Smooth muscle cell (in vitro differentiated cells): Measurements from ENCODE around the gene EMILIN2. TPM values are rescaled to one million over a fixed set of nuclear protein-coding genes. Genes with fewer than 3 reads are reported as not detected.

ENCODE experiments used
- DNase-seq: peaks from one replicate; lab custom pipeline; 2025; ENCODE audit not compliant: unreplicated experiment; lab: John Stamatoyannopoulos, UW
- H2AFZ ChIP-seq: fragments of 200-600 bp; sonication (generic); 2 replicates; pipeline ENCODE4 v1.6.0; 2016; ENCODE audit warnings: antibody characterized with exemption, low read depth, mild to moderate bottlenecking
- H3F3A ChIP-seq: fragments of 200-600 bp; sonication (generic); 2 replicates; pipeline ENCODE4 v1.6.0; 2017; ENCODE audit warnings: antibody characterized with exemption, low read depth
- H3K27ac ChIP-seq: fragments of 200-600 bp; sonication (generic); 2 replicates; pipeline ENCODE4 v1.5.1; 2016; ENCODE audit warnings: low read depth, mild to moderate bottlenecking
- H3K27me3 ChIP-seq: fragments of 200-600 bp; sonication (generic); 2 replicates; pipeline ENCODE4 v1.6.1; 2016; ENCODE audit warnings: low read depth, mild to moderate bottlenecking
- H3K36me3 ChIP-seq: fragments of 200-600 bp; sonication (generic); 2 replicates; pipeline ENCODE4 v1.5.1; 2016; ENCODE audit warnings: low read depth
- H3K4me1 ChIP-seq: fragments of 200-600 bp; sonication (generic); 2 replicates; pipeline ENCODE4 v1.5.1; 2016; ENCODE audit warnings: low read depth
- H3K4me2 ChIP-seq: fragments of 200-600 bp; sonication (generic); 2 replicates; pipeline ENCODE4 v1.6.0; 2016; ENCODE audit warnings: mild to moderate bottlenecking
- H3K4me3 ChIP-seq: fragments of 200-600 bp; sonication (generic); 2 replicates; pipeline ENCODE4 v1.5.1; 2016; ENCODE audit warnings: mild to moderate bottlenecking
- H3K79me2 ChIP-seq: fragments of 200-600 bp; sonication (generic); 2 replicates; pipeline ENCODE4 v1.6.0; 2016; ENCODE audit warnings: low read depth, mild to moderate bottlenecking
- H3K9ac ChIP-seq: fragments of 200-600 bp; sonication (generic); 2 replicates; pipeline ENCODE4 v1.6.0; 2016; ENCODE audit warnings: low read depth
- H3K9me3 ChIP-seq: fragments of 200-600 bp; sonication (generic); replicated peaks from 2 replicates; pipeline ENCODE4 v1.5.1; 2016; ENCODE audit warnings: low read depth
- H4K20me1 ChIP-seq: fragments of 200-600 bp; sonication (generic); 2 replicates; pipeline ENCODE4 v1.6.0; 2016; ENCODE audit warnings: low read depth
- WGBS: methylation state at CpG from one replicate; pipeline ENCODE4 v1.1.7; 2016; ENCODE audit warnings: low lambda C conversion rate; 5-methylcytosine and 5-hydroxymethylcytosine counted together
- polyA plus RNA-seq: library from polyadenylated mRNA; unstranded; fragments of >200 nt; fragmentation: Nextera tagmentation; extraction: Ambion mirVana; gene quantifications from 2 replicates; pipeline ENCODE4 v1.2.1, GENCODE V29; 2016
- total RNA-seq: library from RNA; depleted of rRNA; stranded (reverse); fragments of >200 nt; gene quantifications from 2 replicates; pipeline ENCODE4 v1.2.3, GENCODE V29; 2014
- TF ChIP-seq, protein P1 (sequence below): fragments of 200-600 bp; sonication (generic); IDR thresholded peaks from 2 replicates; pipeline ENCODE4 v1.5.1; 2017; ENCODE audit warnings: borderline replicate concordance, mild to moderate bottlenecking, antibody characterized with exemption; ENCODE audit not compliant: insufficient read depth, poor library complexity, severe bottlenecking

Gene EMILIN2
- total and polyA plus RNA-seq, 2 experiments from 2014 or later: 6.5 to 22.9 TPM

DNA sequence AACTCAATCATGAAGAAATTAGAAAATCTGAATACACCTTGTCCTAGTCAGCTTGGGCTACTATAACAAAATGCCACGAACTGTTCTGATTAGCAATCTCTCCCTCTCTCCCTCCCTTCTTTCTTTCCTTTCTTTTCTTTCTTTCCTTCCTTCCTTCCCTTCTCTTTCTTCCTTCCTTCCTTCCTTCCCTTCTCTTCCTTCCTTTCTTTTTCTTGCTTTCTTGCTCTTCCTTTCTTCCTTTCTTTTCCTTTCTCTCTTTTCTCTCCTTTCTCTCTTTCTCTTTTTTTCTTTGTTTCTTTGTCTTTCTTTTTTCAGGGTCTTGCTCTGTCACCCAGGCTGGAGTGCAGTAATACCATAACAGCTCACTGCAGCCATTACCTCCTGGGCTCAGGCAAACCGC is 23.6 kb upstream of the EMILIN2 start:
- H3K4me1 ChIP-seq: no peaks in the 10 kb centered on the region
- no peak overlapping the region for H2AFZ ChIP-seq
- peaks cover 12% of the 10 kb centered on the region for H3F3A ChIP-seq
- H3K27me3 ChIP-seq: no peaks in the 10 kb centered on the region
- H3K27ac ChIP-seq: no peak overlapping the region
- no peak overlapping the region for H3K9ac ChIP-seq
- 86% methylated on average over 2 of the region's 2 CpGs for WGBS
- no peak overlapping the region for H3K4me2 ChIP-seq
- no peaks in the 10 kb centered on the region for H3K79me2 ChIP-seq
- TF ChIP-seq, protein P1, sequence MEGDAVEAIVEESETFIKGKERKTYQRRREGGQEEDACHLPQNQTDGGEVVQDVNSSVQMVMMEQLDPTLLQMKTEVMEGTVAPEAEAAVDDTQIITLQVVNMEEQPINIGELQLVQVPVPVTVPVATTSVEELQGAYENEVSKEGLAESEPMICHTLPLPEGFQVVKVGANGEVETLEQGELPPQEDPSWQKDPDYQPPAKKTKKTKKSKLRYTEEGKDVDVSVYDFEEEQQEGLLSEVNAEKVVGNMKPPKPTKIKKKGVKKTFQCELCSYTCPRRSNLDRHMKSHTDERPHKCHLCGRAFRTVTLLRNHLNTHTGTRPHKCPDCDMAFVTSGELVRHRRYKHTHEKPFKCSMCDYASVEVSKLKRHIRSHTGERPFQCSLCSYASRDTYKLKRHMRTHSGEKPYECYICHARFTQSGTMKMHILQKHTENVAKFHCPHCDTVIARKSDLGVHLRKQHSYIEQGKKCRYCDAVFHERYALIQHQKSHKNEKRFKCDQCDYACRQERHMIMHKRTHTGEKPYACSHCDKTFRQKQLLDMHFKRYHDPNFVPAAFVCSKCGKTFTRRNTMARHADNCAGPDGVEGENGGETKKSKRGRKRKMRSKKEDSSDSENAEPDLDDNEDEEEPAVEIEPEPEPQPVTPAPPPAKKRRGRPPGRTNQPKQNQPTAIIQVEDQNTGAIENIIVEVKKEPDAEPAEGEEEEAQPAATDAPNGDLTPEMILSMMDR: no peak
- no peaks in the 10 kb centered on the region for H3K9me3 ChIP-seq
- no peaks in the 10 kb centered on the region for H3K36me3 ChIP-seq
- no peaks in the 10 kb centered on the region for H4K20me1 ChIP-seq
- no peak overlapping the region for H3K4me3 ChIP-seq
- no peak for DNase-seq

DNA sequence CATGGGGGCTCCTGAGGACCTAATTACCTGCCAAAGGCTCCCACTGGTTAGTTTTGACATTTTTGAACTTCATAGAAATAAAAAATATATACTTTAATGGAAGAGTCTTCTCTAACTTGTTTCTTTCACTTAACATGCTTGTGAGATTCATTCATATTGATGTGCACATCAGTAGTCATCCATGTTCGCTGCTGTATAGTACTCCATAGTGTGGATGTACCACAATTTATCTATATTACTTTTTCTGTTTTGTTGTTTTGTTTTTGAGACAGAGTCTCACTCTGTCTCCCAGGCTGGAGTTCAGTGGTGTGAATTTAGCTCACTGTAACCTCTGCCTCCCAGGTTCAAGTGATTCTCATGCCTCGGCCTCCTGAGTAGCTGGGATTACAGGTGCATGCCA is 22.8 kb upstream of the EMILIN2 start:
- Histone ChIP-seq H3K9me3 (no peaks in the 10 kb centered on the region), H3K4me2 (no peak overlapping the region), H3K9ac (no peak overlapping the region), H2AFZ (no peak overlapping the region), H3K36me3 (no peaks in the 10 kb centered on the region), H3K27ac (no peak overlapping the region), H4K20me1 (no peaks in the 10 kb centered on the region), H3K79me2 (no peaks in the 10 kb centered on the region), H3K27me3 (no peaks in the 10 kb centered on the region), H3F3A (peaks cover 12% of the 10 kb centered on the region), H3K4me3 (no peak overlapping the region), H3K4me1 (no peaks in the 10 kb centered on the region)
- no peak for DNase-seq
- WGBS: 100% methylated on average over 2 of the region's 2 CpGs
- TF ChIP-seq, protein P1: no peak

DNA sequence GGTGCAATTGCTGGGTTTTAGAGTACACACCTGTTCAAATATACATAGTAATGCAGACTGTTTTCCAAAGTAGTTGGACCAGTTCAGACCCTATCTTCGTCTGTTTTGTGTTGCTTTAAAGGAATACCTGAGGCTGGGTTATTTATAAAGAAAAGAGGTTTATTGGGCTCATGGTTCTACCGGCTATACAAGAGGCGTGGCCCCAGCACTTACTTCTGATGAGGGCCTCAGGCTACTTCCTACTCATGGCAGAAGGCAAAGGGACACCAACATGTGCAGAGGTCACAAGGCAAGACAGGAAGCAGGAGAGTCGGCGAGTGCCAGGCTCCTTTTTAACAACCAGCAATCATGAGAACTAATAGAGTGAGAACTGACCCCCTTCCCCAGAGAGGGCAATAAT is 21.9 kb upstream of the EMILIN2 start:
- 76% methylated on average over 5 of the region's 5 CpGs for WGBS
- Histone ChIP-seq H3K4me2 (no peak overlapping the region), H3K27ac (no peak overlapping the region), H3K79me2 (no peaks in the 10 kb centered on the region), H2AFZ (no peak overlapping the region), H3K9ac (no peak overlapping the region), H3K9me3 (no peaks in the 10 kb centered on the region), H3K27me3 (no peaks in the 10 kb centered on the region), H3K4me3 (no peak overlapping the region), H3K4me1 (no peaks in the 10 kb centered on the region), H3F3A (peaks cover 12% of the 10 kb centered on the region), H4K20me1 (no peaks in the 10 kb centered on the region), H3K36me3 (no peaks in the 10 kb centered on the region)
- TF ChIP-seq, protein P1: no peak
- no peak for DNase-seq

DNA sequence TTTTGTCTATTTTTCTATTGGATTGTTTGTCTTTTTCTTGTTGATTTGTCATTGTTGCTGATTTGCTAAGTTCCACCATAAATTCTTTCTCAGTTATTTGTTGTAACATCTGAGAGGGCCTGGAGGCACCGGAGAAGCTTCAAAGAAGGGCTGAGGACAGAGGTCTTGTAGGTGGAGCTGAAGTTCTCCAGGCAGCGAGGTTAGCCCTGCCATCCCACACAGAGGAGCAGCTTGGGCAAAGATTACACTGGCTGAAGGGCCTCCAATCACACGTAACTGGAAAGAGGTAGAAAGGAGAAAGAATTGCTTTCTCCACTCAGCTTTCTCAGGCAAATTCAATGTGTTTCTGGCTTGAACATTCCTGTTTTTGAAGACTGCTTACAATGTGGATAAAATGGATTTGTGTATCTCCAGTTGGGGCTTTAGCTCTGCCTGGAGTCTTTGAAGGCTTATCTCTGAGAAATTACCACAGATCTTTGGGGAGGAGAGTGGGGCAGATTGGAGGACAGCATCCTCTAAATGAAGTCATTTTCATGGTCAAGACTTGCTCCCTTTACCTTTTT is 21.1 kb upstream of the EMILIN2 start:
- TF ChIP-seq, protein P1: no peak
- Histone ChIP-seq H2AFZ (no peak overlapping the region), H3F3A (peaks cover 12% of the 10 kb centered on the region), H4K20me1 (no peaks in the 10 kb centered on the region), H3K79me2 (no peaks in the 10 kb centered on the region), H3K4me1 (no peaks in the 10 kb centered on the region), H3K9me3 (no peaks in the 10 kb centered on the region), H3K36me3 (no peaks in the 10 kb centered on the region), H3K27ac (peak overlapping the region; percentile 71), H3K27me3 (no peaks in the 10 kb centered on the region), H3K9ac (no peak overlapping the region), H3K4me3 (no peak overlapping the region), H3K4me2 (peak overlapping the region; percentile 22)
- WGBS: 16% methylated on average over 3 of the region's 3 CpGs
- no peak for DNase-seq
